Measurements from ENCODE around the gene MYO19. TPM values are rescaled to one million over a fixed set of nuclear protein-coding genes. Genes with fewer than 3 reads are reported as not detected.

Gene MYO19
- total RNA-seq, 1 experiment from 2014 or later, result 144 TPM

DNA sequence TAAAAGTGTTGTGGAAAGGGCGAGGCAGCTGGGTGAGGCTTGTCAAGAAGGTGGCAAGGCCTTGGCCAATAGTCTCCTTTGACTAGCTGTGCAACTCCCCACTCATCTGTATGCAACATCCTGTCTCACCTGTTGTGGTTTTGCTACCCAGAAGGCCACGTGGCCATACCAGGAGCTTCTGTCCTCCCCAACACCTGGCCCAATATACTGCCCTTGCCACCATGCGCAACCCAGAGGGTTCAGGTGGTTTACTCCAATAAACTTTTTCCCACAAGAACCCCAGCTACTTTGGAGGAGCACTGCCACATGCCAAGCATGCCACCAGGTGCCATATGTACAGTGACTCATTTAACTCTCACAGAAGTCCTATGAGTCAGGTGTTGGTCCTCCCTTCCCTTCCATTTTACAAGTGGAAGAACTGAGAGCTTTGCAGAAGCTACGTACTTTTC, 10.2 kb downstream of the MYO19 start:
- Histone ChIP-seq H3K9ac (ENCODE audit: extremely low read depth, insufficient read length, low read length) (no peak overlapping the region), H3K9me3 (ENCODE audit: control insufficient read depth, low read depth, low read length) (no peaks in the 10 kb centered on the region), H3K23me2 (ENCODE audit: insufficient read length, low read depth, low read length, poor library complexity, severe bottlenecking) (no peaks in the 10 kb centered on the region), H3K4me2 (ENCODE audit: insufficient read depth, insufficient read length, low read length) (no peak overlapping the region), H2AFZ (ENCODE audit: low read length) (no peak overlapping the region), H2BK12ac (ENCODE audit: insufficient read length, low read depth, low read length) (no peak overlapping the region), H2AK5ac (ENCODE audit: insufficient read length, low read length) (no peak overlapping the region), H3T11ph (ENCODE audit: low read length) (no peak overlapping the region), H3K14ac (ENCODE audit: insufficient read depth, low read length) (no peak overlapping the region), H4K20me1 (ENCODE audit: control insufficient read depth, insufficient read depth, insufficient read length) (no peaks in the 10 kb centered on the region), H3K56ac (ENCODE audit: insufficient read length, low read depth, low read length) (no peak overlapping the region), H3K23ac (ENCODE audit: insufficient read length, low read depth, low read length) (no peak overlapping the region), H3K4ac (ENCODE audit: low read depth, low read length) (no peak overlapping the region), H4K8ac (replicated peaks; ENCODE audit: insufficient read length, low read depth, low read length) (no peak overlapping the region), H3K79me1 (ENCODE audit: insufficient read depth, low read depth, low read length, poor library complexity, severe bottlenecking) (no peaks in the 10 kb centered on the region), H3K79me2 (ENCODE audit: insufficient read depth, low read length) (no peaks in the 10 kb centered on the region), H3K27me3 (ENCODE audit: insufficient read depth, low read length) (no peaks in the 10 kb centered on the region), H3K27ac (ENCODE audit: insufficient read length, low read depth, low read length) (no peak overlapping the region), H4K91ac (ENCODE audit: insufficient read length, low read depth, low read length) (no peak overlapping the region), H2BK120ac (ENCODE audit: low read depth, low read length, poor library complexity, severe bottlenecking) (no peak overlapping the region), H2BK20ac (ENCODE audit: low read depth, low read length, poor library complexity, severe bottlenecking) (no peak overlapping the region), H2BK15ac (ENCODE audit: low read depth, low read length) (no peak overlapping the region), H4K5ac (ENCODE audit: insufficient read length, low read depth, low read length) (no peak overlapping the region), H2BK5ac (ENCODE audit: insufficient read length, low read length) (no peak overlapping the region), H3K4me1 (ENCODE audit: insufficient read depth, low read length) (no peaks in the 10 kb centered on the region), H3K18ac (ENCODE audit: insufficient read length, low read depth, low read length) (no peak overlapping the region)
- DNase-seq, result no peak
- TF ChIP-seq, protein P1, sequence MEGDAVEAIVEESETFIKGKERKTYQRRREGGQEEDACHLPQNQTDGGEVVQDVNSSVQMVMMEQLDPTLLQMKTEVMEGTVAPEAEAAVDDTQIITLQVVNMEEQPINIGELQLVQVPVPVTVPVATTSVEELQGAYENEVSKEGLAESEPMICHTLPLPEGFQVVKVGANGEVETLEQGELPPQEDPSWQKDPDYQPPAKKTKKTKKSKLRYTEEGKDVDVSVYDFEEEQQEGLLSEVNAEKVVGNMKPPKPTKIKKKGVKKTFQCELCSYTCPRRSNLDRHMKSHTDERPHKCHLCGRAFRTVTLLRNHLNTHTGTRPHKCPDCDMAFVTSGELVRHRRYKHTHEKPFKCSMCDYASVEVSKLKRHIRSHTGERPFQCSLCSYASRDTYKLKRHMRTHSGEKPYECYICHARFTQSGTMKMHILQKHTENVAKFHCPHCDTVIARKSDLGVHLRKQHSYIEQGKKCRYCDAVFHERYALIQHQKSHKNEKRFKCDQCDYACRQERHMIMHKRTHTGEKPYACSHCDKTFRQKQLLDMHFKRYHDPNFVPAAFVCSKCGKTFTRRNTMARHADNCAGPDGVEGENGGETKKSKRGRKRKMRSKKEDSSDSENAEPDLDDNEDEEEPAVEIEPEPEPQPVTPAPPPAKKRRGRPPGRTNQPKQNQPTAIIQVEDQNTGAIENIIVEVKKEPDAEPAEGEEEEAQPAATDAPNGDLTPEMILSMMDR (conservative IDR thresholded peaks at IDR 0.05), result no peak
- Mint-ChIP-seq H3K9me3 (no peaks in the 10 kb centered on the region), H3K27ac (no peak overlapping the region), H3K4me3 (no peak overlapping the region), H3K36me3 (ENCODE audit: insufficient read depth in 1 of 3, low read depth in 3 of 3) (peaks cover 42 to 90% (median 79%) of the 10 kb centered on the region in 3 experiments; a peak in 6 of 7 replicates), H3K27me3 (ENCODE audit: low read depth) (no peaks in the 10 kb centered on the region; the same call in 1 of the 2 replicates), H3K4me1 (no peaks in the 10 kb centered on the region)
- no CpG with 5 or more reads among the region's 4 CpGs for WGBS (ENCODE audit: extremely low coverage, insufficient read length, low lambda C conversion rate)
